Caco-2 (cell line): ENCODE measurements around the gene SCMH1. TPM values are rescaled to one million over a fixed set of nuclear protein-coding genes. Genes with fewer than 3 reads are reported as not detected.

Source experiments
- BruUV-seq: library from RNA; stranded (reverse); fragments of 400-500 nt; replicated peaks from 2 replicates; lab custom pipeline; 2021; lab: Mats Ljungman, UMichigan
- CTCF ChIA-PET: fragments of 300-600 bp; sonication (Branson Sonifier 250); formaldehyde crosslinking; loops from one replicate; lab custom pipeline; 2022; ENCODE audit warnings: antibody characterized with exemption; lab: Charles Lee
- POLR2A ChIA-PET: fragments of 300-600 bp; sonication (Branson Sonifier 250); formaldehyde crosslinking; loops from one replicate; lab custom pipeline; 2022; ENCODE audit warnings: antibody characterized with exemption; lab: Charles Lee
- DNase-seq, 2 experiments: peaks; one replicate each; pipeline versions ENCODE4 v3.0.0 to v3.0.0-alpha.2; 2020 to 2022
- H3K27me3 ChIP-seq: replicated peaks from 2 replicates; pipeline ENCODE4 v1.6.0; 2011; ENCODE audit warnings: low read length; ENCODE audit not compliant: control insufficient read depth, insufficient read depth
- H3K36me3 ChIP-seq: 2 replicates; pipeline ENCODE4 v1.5.1; 2011; ENCODE audit warnings: low read length; ENCODE audit not compliant: control insufficient read depth, insufficient read depth
- H3K4me1 ChIP-seq: fragments of 250-450 bp; sonication (Bioruptor Pico); 2 replicates; pipeline ENCODE4 v1.5.1; 2020; ENCODE audit warnings: mild to moderate bottlenecking
- H3K4me3 ChIP-seq: 2 replicates; pipeline ENCODE4 v1.5.1; 2011; ENCODE audit warnings: low read depth, mild to moderate bottlenecking, control low read depth, low read length
- H3K9me3 ChIP-seq: fragments of 250-450 bp; sonication (Bioruptor Pico); 2 replicates; pipeline ENCODE4 v1.5.1; 2020; ENCODE audit warnings: mild to moderate bottlenecking, moderate library complexity
- H3K27ac Mint-ChIP-seq: one replicate; pipeline ENCODE4 v1.8.0; 2022; ENCODE audit warnings: mixed read lengths; ENCODE audit not compliant: unreplicated experiment
- H3K27me3 Mint-ChIP-seq: one replicate; pipeline ENCODE4 v1.8.0; 2022; ENCODE audit warnings: mixed read lengths; ENCODE audit not compliant: insufficient read depth, unreplicated experiment
- H3K36me3 Mint-ChIP-seq: one replicate; pipeline ENCODE4 v1.8.0; 2022; ENCODE audit warnings: mild to moderate bottlenecking, mixed read lengths; ENCODE audit not compliant: insufficient read depth, unreplicated experiment
- H3K4me1 Mint-ChIP-seq: one replicate; pipeline ENCODE4 v1.8.0; 2022; ENCODE audit warnings: low read depth, mixed read lengths; ENCODE audit not compliant: unreplicated experiment
- H3K4me3 Mint-ChIP-seq: one replicate; pipeline ENCODE4 v1.8.0; 2022; ENCODE audit warnings: mild to moderate bottlenecking, moderate library complexity, mixed read lengths; ENCODE audit not compliant: unreplicated experiment
- H3K9me3 Mint-ChIP-seq: one replicate; pipeline ENCODE4 v1.8.0; 2022; ENCODE audit warnings: mixed read lengths; ENCODE audit not compliant: unreplicated experiment
- intact Hi-C: fragments of 100-400 bp; cut with micrococcal nuclease; formaldehyde crosslinking; loops from one replicate; pipeline ENCODE4 v1.10.0; 2022; ENCODE audit not compliant: unreplicated experiment
- total RNA-seq: library from RNA; stranded (reverse); gene quantifications from 2 replicates; pipeline ENCODE4 v1.2.3, GENCODE V29; 2022
- TF ChIP-seq, protein P1 (sequence below), 2 experiments: fragments of 200-600 bp in 1 of 2; IDR thresholded peaks; 1 replicate in 1 of 2; 2 replicates in 1 of 2; pipeline versions ENCODE4 v1.5.1 to v1.8.0; 2011 to 2022; ENCODE audit warnings: antibody characterized with exemption in 1 of 2, control low read depth in 1 of 2, inconsistent platforms in 1 of 2, low read depth in 1 of 2, low read length in 1 of 2, mild to moderate bottlenecking in 1 of 2, moderate library complexity in 1 of 2; ENCODE audit not compliant: insufficient read depth in 1 of 2, severe bottlenecking in 1 of 2, unreplicated experiment in 1 of 2

SCMH1 gene
- total RNA-seq, 1 experiment from 2014 or later: 27.6 TPM

DNA sequence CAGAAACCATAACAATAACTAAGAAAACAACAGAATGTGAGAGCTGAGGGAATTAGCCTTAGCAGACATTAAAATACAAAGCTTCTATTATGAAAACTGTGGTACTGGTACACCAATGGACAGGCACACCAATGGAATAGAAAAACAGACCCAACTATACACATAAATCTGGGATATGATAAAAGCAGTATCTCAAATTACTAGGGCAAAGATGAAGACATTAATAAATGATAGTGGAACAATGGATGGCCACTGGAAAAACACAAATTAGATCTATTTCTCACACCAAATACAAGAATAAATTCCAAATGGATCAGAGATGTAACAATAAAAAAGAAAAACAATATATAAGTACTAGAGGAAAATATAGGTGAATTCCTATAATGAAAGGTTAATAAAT is 155.2 kb downstream of the SCMH1 start:
- no peaks in the 10 kb centered on the region for H3K9me3 ChIP-seq
- no peaks in the 10 kb centered on the region for H3K36me3 ChIP-seq
- no TSS peak for BruUV-seq
- H3K36me3 Mint-ChIP-seq: no peaks in the 10 kb centered on the region
- no peaks in the 10 kb centered on the region for H3K27me3 ChIP-seq
- no peak overlapping the region for H3K4me3 ChIP-seq
- no peak for DNase-seq
- H3K9me3 Mint-ChIP-seq: no peaks in the 10 kb centered on the region
- H3K4me1 Mint-ChIP-seq: no peaks in the 10 kb centered on the region
- H3K4me1 ChIP-seq: no peaks in the 10 kb centered on the region
- no peak overlapping the region for H3K27ac Mint-ChIP-seq
- POLR2A ChIA-PET: no interaction called here
- CTCF ChIA-PET: interaction anchor here (0.6 kb wide), 1 partner anchor 746 kb away, joined by 5 read pairs; no protein-coding TSS in a partner anchor
- intact Hi-C loops: no loop called here
- no peak overlapping the region for H3K4me3 Mint-ChIP-seq
- TF ChIP-seq, protein P1, sequence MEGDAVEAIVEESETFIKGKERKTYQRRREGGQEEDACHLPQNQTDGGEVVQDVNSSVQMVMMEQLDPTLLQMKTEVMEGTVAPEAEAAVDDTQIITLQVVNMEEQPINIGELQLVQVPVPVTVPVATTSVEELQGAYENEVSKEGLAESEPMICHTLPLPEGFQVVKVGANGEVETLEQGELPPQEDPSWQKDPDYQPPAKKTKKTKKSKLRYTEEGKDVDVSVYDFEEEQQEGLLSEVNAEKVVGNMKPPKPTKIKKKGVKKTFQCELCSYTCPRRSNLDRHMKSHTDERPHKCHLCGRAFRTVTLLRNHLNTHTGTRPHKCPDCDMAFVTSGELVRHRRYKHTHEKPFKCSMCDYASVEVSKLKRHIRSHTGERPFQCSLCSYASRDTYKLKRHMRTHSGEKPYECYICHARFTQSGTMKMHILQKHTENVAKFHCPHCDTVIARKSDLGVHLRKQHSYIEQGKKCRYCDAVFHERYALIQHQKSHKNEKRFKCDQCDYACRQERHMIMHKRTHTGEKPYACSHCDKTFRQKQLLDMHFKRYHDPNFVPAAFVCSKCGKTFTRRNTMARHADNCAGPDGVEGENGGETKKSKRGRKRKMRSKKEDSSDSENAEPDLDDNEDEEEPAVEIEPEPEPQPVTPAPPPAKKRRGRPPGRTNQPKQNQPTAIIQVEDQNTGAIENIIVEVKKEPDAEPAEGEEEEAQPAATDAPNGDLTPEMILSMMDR (IDR thresholded peaks at IDR 0.05; ENCODE audit: insufficient read depth in 1 of 2, low read depth in 1 of 2, low read length in 1 of 2, severe bottlenecking in 1 of 2, unreplicated experiment in 1 of 2): no peak
- H3K27me3 Mint-ChIP-seq: no peaks in the 10 kb centered on the region

DNA sequence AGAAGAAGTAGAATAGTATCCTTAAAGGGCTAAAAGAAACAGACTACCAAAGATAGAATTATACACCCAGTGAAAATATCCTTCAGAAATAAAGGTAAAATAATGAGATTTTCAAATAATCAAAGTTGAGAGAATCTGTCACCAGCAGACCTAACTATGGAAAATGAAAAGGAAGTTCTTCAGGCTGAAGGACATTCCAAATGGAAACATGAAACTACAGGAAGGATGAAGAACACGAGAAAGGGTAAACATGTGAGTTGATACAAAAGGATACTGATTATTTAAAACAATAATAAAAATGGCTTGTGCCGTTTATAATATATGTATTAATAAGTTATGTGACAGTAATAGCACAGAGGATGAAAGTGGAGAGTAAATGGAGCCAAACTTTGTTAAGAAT is 163.5 kb downstream of the SCMH1 start:
- no peak overlapping the region for H3K27ac Mint-ChIP-seq
- POLR2A ChIA-PET: no interaction called here
- DNase-seq: no peak
- H3K4me1 ChIP-seq: no peaks in the 10 kb centered on the region
- peaks cover 16% of the 10 kb centered on the region for H3K9me3 Mint-ChIP-seq
- CTCF ChIA-PET: no interaction called here
- H3K4me3 ChIP-seq: no peak overlapping the region
- TF ChIP-seq, protein P1 (IDR thresholded peaks at IDR 0.05; ENCODE audit: insufficient read depth in 1 of 2, low read depth in 1 of 2, low read length in 1 of 2, severe bottlenecking in 1 of 2, unreplicated experiment in 1 of 2): no peak
- intact Hi-C loops: no loop called here
- no peaks in the 10 kb centered on the region for H3K4me1 Mint-ChIP-seq
- no peak overlapping the region for H3K4me3 Mint-ChIP-seq
- H3K27me3 Mint-ChIP-seq: no peaks in the 10 kb centered on the region
- no peaks in the 10 kb centered on the region for H3K36me3 ChIP-seq
- no peaks in the 10 kb centered on the region for H3K27me3 ChIP-seq
- no peaks in the 10 kb centered on the region; the same call in 1 of the 2 replicates for H3K9me3 ChIP-seq
- no peaks in the 10 kb centered on the region for H3K36me3 Mint-ChIP-seq
- no TSS peak for BruUV-seq

DNA sequence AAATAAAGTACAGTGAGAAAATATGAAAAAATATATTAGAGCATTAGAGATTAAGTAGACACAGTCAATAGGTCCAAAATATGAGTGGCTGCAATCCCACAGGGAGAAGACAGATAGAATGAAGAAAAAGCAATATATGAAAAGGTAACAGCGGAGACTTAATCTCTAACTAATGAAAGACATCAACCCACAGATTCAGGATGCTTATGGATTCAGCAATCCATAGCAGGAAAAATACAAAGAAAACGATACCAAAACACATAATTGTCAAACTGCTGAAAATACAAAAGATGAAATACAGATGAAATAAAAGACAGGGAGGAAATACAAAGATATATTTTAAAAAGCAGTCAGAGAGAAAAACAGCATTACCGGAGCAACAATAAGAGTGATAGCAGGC is 163.9 kb downstream of the SCMH1 start:
- Histone ChIP-seq H3K4me1 (no peaks in the 10 kb centered on the region), H3K36me3 (no peaks in the 10 kb centered on the region), H3K27me3 (no peaks in the 10 kb centered on the region), H3K9me3 (no peaks in the 10 kb centered on the region; the same call in 1 of the 2 replicates), H3K4me3 (no peak overlapping the region)
- peaks cover 16% of the 10 kb centered on the region for H3K9me3 Mint-ChIP-seq
- BruUV-seq: no TSS peak
- TF ChIP-seq, protein P1 (IDR thresholded peaks at IDR 0.05; ENCODE audit: insufficient read depth in 1 of 2, low read depth in 1 of 2, low read length in 1 of 2, severe bottlenecking in 1 of 2, unreplicated experiment in 1 of 2): no peak
- DNase-seq: no peak
- ChIA-PET POLR2A (no interaction called here), CTCF (no interaction called here)
- H3K27ac Mint-ChIP-seq: no peak overlapping the region
- H3K36me3 Mint-ChIP-seq: no peaks in the 10 kb centered on the region
- H3K4me1 Mint-ChIP-seq: no peaks in the 10 kb centered on the region
- no peak overlapping the region for H3K4me3 Mint-ChIP-seq
- no peaks in the 10 kb centered on the region for H3K27me3 Mint-ChIP-seq
- intact Hi-C loops: no loop called here
